Small intestine (tissue), 7 donors: ENCODE measurements around the gene FRMD4A. TPM values are rescaled to one million over a fixed set of nuclear protein-coding genes. Genes with fewer than 3 reads are reported as not detected.

Source experiments
- DNase-seq, 2 donors: peaks; one replicate each; pipeline versions ENCODE4 v3.0.0 to v3.0.0-alpha.2; 2013
- FAIRE-seq: peaks from 2 replicates; lab custom pipeline; 2012; peaks lifted over from hg19 to GRCh38; lab: Jason Lieb, UNC
- H3K27ac ChIP-seq, 3 donors: one replicate each; pipeline ENCODE4 v1.5.1; 2013; ENCODE audit warnings: low read length in 2 of 3, mild to moderate bottlenecking in 2 of 3, control low read depth in 1 of 3, inconsistent platforms in 1 of 3, low read depth in 1 of 3, moderate library complexity in 1 of 3
- H3K27me3 ChIP-seq, 3 donors: one replicate each; pipeline ENCODE4 v1.6.1; 2013; ENCODE audit warnings: low read length in 3 of 3, inconsistent platforms in 1 of 3; ENCODE audit not compliant: control insufficient read depth in 3 of 3, insufficient read depth in 3 of 3
- H3K36me3 ChIP-seq, 3 donors: one replicate each; pipeline ENCODE4 v1.6.1; 2013; ENCODE audit warnings: low read length in 3 of 3, inconsistent platforms in 1 of 3, low read depth in 1 of 3, mild to moderate bottlenecking in 1 of 3, moderate library complexity in 1 of 3; ENCODE audit not compliant: control insufficient read depth in 3 of 3, insufficient read depth in 2 of 3
- H3K4me1 ChIP-seq, 3 donors: one replicate each; pipeline ENCODE4 v1.6.1; 2013; ENCODE audit warnings: low read length in 2 of 3, inconsistent platforms in 1 of 3, low read depth in 1 of 3, mild to moderate bottlenecking in 1 of 3, moderate library complexity in 1 of 3; ENCODE audit not compliant: control insufficient read depth in 3 of 3, insufficient read depth in 2 of 3
- H3K4me3 ChIP-seq, 3 donors: one replicate each; pipeline ENCODE4 v1.5.1; 2013; ENCODE audit warnings: low read length in 3 of 3, control low read depth in 1 of 3, inconsistent platforms in 1 of 3, low read depth in 1 of 3, mild to moderate bottlenecking in 1 of 3, moderate library complexity in 1 of 3
- H3K9me3 ChIP-seq, 2 donors: one replicate each; pipeline ENCODE4 v1.6.1; 2013; ENCODE audit warnings: low read depth in 1 of 2, low read length in 1 of 2; ENCODE audit not compliant: control insufficient read depth in 2 of 2, insufficient read depth in 1 of 2
- WGBS, 3 donors: extraction: QIAGEN DNeasy Blood & Tissue Kit; methylation state at CpG; one replicate each; pipeline ENCODE4 v1.1.7; 2013; 5-methylcytosine and 5-hydroxymethylcytosine counted together
- polyA plus RNA-seq, 4 donors: library from polyadenylated mRNA; stranded (reverse) in 3 of 4; unstranded in 1 of 4; fragments of 200-250 nt in 3 of 4; fragments of 120-200 nt in 1 of 4; gene quantifications; one replicate each; pipeline versions ENCODE4 v1.2.1 to v1.2.3, GENCODE V29; 2013
- donor health status: healthy with polysubstance abuse.
- donor health status: control.
- donor health status: control.
- donor health status: Bipolar disorder and iron deficiency.
- donor health status: healthy.

FRMD4A gene
- polyA plus RNA-seq, 4 donors: 0.45 to 16.9 (median 6.2) TPM

- no peak for FAIRE-seq
Observed at GRCh38 chr10:13971601-13972475, 358.9 kb downstream of the FRMD4A start.

GRCh38 chr10:13970957-13971353 lies 359.8 kb downstream of the FRMD4A start:
- H3K9me3 ChIP-seq: no peaks in the 10 kb centered on the region
- DNase-seq: no peak
- H3K27me3 ChIP-seq: no peaks in the 10 kb centered on the region
- H3K36me3 ChIP-seq: no peaks in the 10 kb centered on the region
- H3K4me1 ChIP-seq: no peaks in the 10 kb centered on the region
- no peak overlapping the region for H3K27ac ChIP-seq
- no peak for FAIRE-seq
- no peak overlapping the region for H3K4me3 ChIP-seq
- WGBS, 3 donors: 90 to 95% (median 93%) methylated on average over 12 of the region's 12 CpGs

More at GRCh38 chr10:13971601-13972475, 358.9 kb downstream of the FRMD4A start:
- 63 to 65% (median 63%) methylated on average over 10 of the region's 10 CpGs for WGBS, 3 donors
- no peak overlapping the region for H3K4me3 ChIP-seq
- no peak overlapping the region for H3K27ac ChIP-seq
- DNase-seq: no peak
- H3K4me1 ChIP-seq: no peaks in the 10 kb centered on the region
- no peaks in the 10 kb centered on the region for H3K27me3 ChIP-seq
- H3K9me3 ChIP-seq: no peaks in the 10 kb centered on the region
- H3K36me3 ChIP-seq: no peaks in the 10 kb centered on the region

GRCh38 chr10:13970236-13970956 lies 360.3 kb downstream of the FRMD4A start:
- H3K36me3 ChIP-seq: no peaks in the 10 kb centered on the region
- no peak overlapping the region for H3K27ac ChIP-seq
- no peaks in the 10 kb centered on the region for H3K27me3 ChIP-seq
- FAIRE-seq (no peak), DNase-seq (no peak)
- WGBS, 3 donors: 58 to 78% (median 76%) methylated on average over 18 of the region's 18 CpGs
- no peaks in the 10 kb centered on the region for H3K9me3 ChIP-seq
- no peaks in the 10 kb centered on the region for H3K4me1 ChIP-seq
- no peak overlapping the region for H3K4me3 ChIP-seq

GRCh38 chr10:13969792-13970140 lies 361.0 kb downstream of the FRMD4A start:
- WGBS, 3 donors: 77 to 79% (median 78%) methylated on average over 3 of the region's 3 CpGs
- Histone ChIP-seq H3K4me3 (no peak overlapping the region), H3K9me3 (no peaks in the 10 kb centered on the region), H3K27ac (no peak overlapping the region), H3K27me3 (no peaks in the 10 kb centered on the region), H3K4me1 (no peaks in the 10 kb centered on the region), H3K36me3 (no peaks in the 10 kb centered on the region)
- DNase-seq: no peak
- no peak for FAIRE-seq

- Histone ChIP-seq H3K27me3 (no peaks in the 10 kb centered on the region), H3K4me3 (no peak overlapping the region), H3K4me1 (no peaks in the 10 kb centered on the region), H3K9me3 (no peaks in the 10 kb centered on the region), H3K36me3 (no peaks in the 10 kb centered on the region), H3K27ac (no peak overlapping the region)
- no peak for DNase-seq
- 61 to 83% (median 64%) methylated on average over 12 of the region's 12 CpGs for WGBS, 3 donors
- FAIRE-seq: no peak
Observed at GRCh38 chr10:13969118-13969791, 361.5 kb downstream of the FRMD4A start.

GRCh38 chr10:13961853-13962252 lies 368.9 kb downstream of the FRMD4A start:
- FAIRE-seq (no peak), DNase-seq (no peak)
- 72 to 84% (median 84%) methylated on average over 3 of the region's 3 CpGs for WGBS, 3 donors
- Histone ChIP-seq H3K9me3 (no peaks in the 10 kb centered on the region), H3K36me3 (no peaks in the 10 kb centered on the region), H3K4me3 (no peak overlapping the region), H3K4me1 (peaks cover 0 to 3% (median 0%) of the 10 kb centered on the region in 3 donors), H3K27me3 (no peaks in the 10 kb centered on the region), H3K27ac (no peak overlapping the region)

GRCh38 chr10:13961097-13961496 lies 369.6 kb downstream of the FRMD4A start:
- WGBS, 3 donors: 52 to 84% (median 59%) methylated on average over 5 of the region's 5 CpGs
- Histone ChIP-seq H3K4me3 (no peak overlapping the region), H3K4me1 (peaks cover 0 to 3% (median 0%) of the 10 kb centered on the region in 3 donors), H3K27me3 (no peaks in the 10 kb centered on the region), H3K27ac (peak overlapping the region in 1 of 3 donors; percentile 45), H3K9me3 (no peaks in the 10 kb centered on the region), H3K36me3 (no peaks in the 10 kb centered on the region)
- FAIRE-seq (no peak), DNase-seq (no peak)

- no peaks in the 10 kb centered on the region for H3K9me3 ChIP-seq
- peaks cover 0 to 3% (median 0%) of the 10 kb centered on the region in 3 donors for H3K4me1 ChIP-seq
- FAIRE-seq: no peak
- H3K27me3 ChIP-seq: no peaks in the 10 kb centered on the region
- no peaks in the 10 kb centered on the region for H3K36me3 ChIP-seq
- no peak overlapping the region for H3K4me3 ChIP-seq
- H3K27ac ChIP-seq: peak overlapping the region in 1 of 3 donors; percentile 58
- DNase-seq: no peak
- WGBS, 3 donors: 79 to 80% (median 80%) methylated on average over 3 of the region's 3 CpGs
Observed at GRCh38 chr10:13960603-13961002, 370.1 kb downstream of the FRMD4A start.
